ENCODE results near the gene KCNK3.
A peak's percentile ranks its signal among the peaks of the same experiment; 100 is the strongest.
"Not testable (repeated sequence)": the region's sequence is repeated elsewhere in the genome, so short reads cannot be mapped to it uniquely, and the experiment has no call there.

The KCNK3 gene

DNA sequence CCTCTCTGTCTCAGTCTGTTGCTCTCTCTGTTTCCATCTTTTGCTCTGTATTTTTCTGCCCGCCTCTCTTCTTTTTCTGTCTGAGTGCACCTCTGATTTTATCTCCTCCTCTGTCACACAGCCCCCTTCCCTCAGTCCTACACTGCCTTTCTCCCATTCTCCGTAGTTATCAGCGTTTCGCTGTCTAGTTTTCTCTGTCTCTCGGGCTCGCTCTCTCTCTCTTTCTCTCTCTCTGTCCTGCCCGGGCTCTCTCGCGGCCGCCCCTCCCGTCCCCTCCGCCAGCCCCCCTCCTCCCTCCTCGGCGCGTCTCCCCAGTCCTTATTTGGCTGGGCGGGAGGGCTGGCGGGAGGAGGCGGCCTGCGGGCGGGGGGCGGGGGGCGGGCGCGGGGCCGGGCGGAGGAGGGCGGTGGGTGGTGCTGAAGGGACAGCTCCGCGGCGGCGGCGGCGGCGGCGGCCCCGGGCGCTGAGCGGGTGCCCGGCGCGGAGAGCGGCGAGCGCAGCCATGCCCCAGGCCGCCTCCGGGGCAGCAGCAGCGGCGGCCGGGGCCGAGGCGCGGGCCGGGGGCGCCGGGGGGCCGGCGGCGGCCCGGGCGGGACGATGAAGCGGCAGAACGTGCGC is at the start of gene KCNK3:
Gene KCNK3, plus strand, starts transcription at position 444 of the 618 bp plus-strand sequence. Its CDS starts 154 bp downstream, at position 598.
- DNase-seq (ENCODE audit: low spot score), result peak; percentile 22

GRCh38 chr2:26644188-26644835 is 48.2 kb upstream of the KCNK3 start:
- no peak for DNase-seq (ENCODE audit: low spot score)

- DNase-seq (ENCODE audit: low spot score), result no peak
Observed at GRCh38 chr2:26645762-26646161, 46.8 kb upstream of the KCNK3 start.

DNA sequence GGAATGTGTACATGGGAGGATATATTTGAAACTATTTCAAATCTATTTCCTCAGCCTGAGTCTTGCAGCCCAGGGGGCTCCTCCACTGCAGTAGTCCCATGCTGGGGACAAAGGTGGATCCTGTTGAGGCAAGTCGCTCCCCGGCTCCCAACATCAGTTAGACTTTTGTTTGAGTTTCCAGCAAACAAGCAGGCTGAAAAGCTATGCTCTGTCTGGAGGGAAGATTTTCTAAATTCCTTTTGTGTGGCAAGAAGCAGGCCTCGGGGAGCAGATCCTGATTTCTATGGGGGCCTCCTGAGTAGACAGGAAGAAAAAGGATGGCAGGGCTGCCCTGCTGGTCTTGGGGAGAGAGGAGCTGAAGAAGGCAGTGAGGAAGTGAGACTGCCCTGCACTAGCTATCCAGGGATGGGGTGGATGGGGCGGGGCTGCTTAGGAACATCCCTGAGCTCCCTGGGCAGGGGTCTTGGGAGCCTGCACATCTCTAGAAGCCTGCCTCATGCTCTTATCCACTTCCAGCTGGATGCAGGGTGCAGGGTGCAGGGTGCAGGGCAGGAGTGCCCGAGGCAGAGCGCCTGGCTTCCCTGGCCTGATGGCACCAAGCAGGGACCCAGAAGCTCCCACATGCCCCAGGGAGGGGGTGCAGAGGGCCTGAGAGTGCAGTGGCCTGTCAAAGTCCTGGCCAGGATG is 45.4 kb upstream of the KCNK3 start:
- no peak for DNase-seq (ENCODE audit: low spot score)

DNA sequence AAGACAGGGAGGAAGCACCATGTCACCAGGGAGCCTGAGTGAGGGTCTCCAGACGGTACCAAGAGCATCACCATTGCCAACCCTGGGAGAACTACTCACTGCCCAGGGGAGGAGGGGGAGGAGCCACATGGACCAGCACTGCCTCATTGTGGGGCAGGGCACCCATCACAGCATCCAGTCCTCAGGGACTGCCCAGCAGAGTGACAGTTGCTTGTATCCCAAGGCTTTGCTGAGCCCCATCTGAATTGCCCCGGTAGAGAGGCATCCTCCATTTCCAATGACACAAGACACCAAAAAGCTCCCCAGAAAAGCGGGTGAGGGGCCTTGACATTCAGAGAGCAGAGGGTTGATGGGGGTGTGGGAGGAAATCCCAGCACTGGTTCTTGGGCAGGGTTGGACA is 44.5 kb upstream of the KCNK3 start:
- DNase-seq (ENCODE audit: low spot score), result no peak

DNA sequence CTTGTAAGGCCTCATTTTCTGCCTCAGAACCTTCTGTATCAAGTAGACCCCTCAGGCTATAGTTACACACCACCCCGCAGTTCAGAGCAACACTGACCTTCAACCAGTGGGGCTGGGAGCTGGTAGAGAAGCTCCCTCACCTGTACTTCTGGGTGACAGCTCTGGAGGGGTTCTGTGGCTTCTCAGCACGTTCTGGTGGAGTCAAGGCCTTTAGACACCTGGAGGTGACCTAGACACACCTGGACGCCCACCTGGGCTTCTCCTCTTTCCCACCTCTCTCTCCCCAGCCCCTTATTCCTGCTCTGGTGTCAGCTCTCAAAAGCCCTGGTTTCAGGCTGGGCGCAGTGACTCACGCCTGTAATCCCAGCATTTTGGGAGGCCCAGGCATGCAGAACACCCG is 44.0 kb upstream of the KCNK3 start:
- no peak for DNase-seq (ENCODE audit: low spot score)

- no peak for DNase-seq (ENCODE audit: low spot score)
Observed at GRCh38 chr2:26649322-26649721, 43.2 kb upstream of the KCNK3 start.

GRCh38 chr2:26649992-26650712 is 42.4 kb upstream of the KCNK3 start:
- DNase-seq (ENCODE audit: low spot score), result no peak

DNA sequence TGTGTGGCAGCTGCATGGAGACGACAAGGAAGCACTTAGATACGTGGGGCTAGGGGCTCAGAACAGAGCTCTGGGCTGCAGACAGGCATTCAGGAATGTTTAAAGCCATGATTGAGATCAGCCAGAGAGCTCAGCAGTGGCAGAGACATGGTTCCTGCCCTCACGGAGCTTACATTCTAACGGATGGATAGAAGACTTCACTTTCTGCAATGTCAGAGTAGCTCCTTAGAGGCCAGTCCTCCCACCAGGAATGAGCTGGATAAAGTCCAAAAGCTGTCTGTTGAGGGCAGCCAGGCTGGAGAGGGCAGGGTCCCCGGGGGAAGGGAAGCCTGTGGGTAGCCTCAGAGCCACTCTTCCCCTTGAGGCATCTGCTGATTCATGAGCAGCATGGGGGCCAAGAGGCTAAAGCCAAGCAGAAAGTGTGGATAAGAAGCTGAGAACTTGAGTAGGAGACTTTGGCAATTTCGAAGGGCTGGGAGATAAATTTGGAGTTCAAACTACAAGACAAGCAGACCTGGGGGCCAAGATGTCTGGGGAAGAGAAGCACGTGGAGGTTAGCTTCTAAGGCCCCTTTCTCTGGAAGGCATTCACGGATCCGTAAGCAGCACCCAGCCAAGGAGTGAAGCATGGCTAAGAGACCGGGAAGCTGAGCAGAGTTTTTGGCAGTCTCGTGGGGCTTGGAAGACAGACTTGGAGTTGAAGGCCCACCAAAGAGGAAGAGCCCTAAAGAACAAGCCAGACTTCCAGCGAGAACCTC is 41.6 kb upstream of the KCNK3 start:
- DNase-seq (ENCODE audit: low spot score), result no peak

DNA sequence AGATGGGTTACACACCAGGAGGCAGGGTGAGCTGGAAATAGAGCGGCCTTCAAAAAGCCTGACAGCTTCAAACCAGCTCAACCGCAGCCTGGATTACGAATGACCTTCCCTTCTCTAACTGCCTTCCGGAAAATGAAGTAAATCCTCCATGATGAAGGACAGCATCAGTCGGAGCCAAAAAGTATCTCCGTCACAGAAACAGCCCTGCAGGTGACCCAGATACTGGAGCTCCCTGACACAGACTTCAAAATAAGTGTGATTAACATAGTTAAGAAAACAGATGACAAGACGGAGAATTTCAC is 41.1 kb upstream of the KCNK3 start:
- no peak for DNase-seq (ENCODE audit: low spot score)

GRCh38 chr2:26651799-26652198 is 40.7 kb upstream of the KCNK3 start:
- no peak for DNase-seq (ENCODE audit: low spot score)

DNA sequence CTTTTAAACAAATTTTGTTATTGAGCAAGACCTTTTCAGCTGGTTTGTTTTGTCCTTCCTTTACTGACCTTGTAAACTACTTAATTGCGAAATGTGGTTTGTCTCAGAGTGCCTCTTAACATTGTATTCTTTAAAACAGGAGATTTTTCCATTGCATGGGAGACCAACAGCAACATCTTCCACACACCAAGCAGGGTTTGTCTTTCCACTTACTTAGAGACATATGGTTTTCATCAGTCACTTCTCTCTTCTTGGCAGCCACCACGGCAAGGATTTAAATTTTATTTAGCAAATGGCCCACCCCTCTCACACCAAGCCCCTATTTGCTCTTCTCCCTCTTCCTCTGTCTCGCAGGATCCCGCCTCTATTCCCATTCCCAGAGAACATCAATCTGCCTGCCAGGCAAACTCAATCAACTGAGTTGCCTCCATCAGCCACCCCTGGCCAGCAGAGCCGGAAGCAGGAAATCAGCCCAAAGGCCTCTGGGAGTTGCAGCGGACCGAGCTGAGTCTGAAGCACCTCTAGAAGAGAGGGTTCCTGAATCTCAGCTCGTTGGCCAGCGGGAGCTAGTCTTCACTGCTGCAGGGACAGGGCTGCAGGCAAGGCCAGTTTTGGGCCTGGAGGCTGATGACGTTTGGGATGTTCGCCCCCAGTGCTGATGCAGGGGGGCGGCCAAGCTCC is 40.0 kb upstream of the KCNK3 start:
- DNase-seq (ENCODE audit: low spot score), result no peak

DNA sequence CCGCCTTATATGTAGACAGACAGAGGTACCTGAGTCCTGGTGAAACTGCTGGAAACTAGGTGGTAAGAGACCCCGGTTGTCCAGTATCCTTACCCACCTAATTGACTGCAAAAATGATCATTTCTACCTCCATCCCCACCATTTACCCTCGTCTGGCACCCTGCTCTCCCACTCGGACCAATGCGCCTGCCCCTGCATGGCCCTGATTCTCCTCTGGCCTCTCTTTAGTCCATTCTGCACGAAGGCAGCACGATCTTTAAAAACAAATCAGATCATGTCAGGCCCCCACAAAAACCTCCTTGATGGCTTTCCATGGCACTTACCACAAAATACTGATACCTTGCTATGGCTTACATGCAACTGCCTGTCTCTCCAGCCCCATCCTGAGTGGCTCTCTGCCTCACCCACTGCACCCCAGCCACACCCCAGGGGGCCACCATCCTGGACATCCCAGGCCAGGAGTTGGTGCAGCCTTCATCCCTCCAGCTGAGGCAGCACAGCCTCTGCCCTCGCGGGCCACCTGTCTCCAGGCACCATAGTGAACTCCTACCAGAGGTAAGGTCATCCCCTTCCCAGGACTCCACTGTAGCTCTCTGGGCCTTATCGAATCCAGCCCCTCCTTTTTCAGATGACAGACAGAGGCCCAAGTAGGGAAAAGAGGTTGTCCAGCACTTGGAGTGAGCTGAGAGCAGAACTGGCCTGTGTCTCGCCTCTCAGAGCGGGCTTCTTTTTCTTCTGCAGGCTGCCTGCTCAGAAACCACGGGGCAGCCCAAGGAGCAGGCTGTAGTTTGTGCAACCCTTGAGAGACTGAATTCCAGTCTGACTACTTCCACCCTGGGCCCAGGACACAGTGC is 39.1 kb upstream of the KCNK3 start:
- no peak for DNase-seq (ENCODE audit: low spot score)

DNA sequence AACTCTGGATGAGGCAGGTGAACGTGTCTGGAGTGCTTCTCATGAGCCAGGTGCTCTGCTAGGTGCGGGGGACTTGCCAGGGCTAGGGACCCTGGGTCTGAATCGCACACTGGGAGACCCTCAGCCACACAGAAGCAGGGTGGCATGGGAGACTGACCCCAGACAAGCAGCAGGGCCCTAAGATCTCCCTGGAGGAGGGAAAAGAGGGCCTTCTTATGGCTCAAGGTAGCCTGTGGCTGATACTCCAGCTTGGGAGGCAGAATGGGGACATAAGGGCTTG is 38.5 kb upstream of the KCNK3 start:
- DNase-seq (ENCODE audit: low spot score), result no peak

- DNase-seq (ENCODE audit: low spot score), result not testable (repeated sequence)
Observed at GRCh38 chr2:26655120-26655519, 37.4 kb upstream of the KCNK3 start.

DNA sequence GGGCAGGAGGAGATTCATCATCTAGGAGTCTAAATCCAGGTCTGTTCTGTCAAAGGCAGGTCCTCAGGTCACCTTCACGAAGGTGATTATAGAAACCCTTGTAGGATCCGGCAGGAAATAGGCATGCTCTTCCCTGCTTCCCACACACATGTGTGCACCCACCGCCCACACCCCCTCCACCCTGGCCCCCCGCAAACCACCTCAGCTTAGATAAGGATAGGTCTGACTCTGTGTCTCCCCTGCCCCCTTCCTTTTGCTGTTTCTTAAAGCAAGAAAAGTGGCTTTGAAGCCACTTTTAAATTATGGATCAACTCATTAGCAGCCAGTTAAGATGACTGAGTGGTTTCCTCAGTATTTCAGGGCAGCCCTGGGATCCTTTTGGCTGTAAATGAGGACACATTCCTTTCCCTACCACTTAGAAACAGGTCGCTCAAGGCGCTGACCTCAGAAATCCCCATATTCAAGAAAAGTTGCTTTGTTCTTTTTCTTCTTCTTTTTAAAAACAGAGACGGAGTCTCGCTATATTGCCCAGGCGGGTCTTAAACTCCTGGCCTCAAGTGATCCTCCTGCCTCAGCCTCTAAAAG is 36.8 kb upstream of the KCNK3 start:
- no peak for DNase-seq (ENCODE audit: low spot score)

DNA sequence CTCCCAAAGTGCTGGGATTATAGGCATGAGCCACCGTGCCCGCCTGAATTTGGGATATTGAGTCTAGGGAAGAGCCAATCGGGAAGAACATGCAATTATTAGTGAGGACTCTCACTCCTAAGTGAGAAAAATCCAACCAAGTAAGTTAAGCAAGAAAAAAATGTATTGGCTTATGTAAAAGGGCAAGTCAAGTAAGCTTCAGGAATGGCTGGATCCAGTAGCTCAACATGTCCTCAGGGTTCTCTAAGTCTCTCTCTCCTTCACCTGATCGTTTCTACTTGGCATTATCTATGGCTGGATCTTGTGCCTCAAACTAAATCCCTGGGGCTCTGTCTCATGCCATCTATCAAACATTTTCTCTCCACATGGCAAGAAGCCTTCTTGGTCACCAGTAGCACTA is 35.3 kb upstream of the KCNK3 start:
- DNase-seq (ENCODE audit: low spot score), result no peak

DNA sequence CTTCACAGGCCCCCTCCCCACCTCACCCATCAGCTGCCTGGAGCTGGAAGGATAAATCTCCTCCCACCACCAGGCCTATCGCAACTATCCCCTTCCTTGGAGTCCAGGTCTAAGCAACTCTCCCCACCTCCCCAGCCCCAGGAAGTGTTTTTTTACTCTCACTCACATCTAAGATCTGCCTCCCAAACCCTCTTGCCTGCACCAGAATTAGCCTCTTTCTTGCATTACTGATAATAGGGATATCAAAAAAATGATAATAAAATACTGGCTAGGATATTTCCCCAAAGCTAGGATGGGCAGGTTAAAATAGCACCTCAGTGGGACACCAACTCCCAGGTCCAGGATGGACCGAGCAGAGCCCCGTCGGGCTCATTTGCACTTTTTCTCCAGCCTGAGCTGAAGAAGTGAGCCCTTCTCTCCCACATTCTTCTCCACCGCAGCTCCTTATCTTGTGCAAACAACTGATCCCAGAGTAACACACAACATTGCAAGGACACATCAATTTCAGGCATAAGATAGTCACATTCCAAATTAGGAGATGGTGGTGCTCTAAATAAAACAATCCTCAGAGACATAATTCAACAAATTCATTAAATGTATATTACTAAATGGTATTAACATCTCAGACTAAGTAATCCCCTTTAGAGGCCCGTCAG is 33.7 kb upstream of the KCNK3 start:
- no peak for DNase-seq (ENCODE audit: low spot score)

DNA sequence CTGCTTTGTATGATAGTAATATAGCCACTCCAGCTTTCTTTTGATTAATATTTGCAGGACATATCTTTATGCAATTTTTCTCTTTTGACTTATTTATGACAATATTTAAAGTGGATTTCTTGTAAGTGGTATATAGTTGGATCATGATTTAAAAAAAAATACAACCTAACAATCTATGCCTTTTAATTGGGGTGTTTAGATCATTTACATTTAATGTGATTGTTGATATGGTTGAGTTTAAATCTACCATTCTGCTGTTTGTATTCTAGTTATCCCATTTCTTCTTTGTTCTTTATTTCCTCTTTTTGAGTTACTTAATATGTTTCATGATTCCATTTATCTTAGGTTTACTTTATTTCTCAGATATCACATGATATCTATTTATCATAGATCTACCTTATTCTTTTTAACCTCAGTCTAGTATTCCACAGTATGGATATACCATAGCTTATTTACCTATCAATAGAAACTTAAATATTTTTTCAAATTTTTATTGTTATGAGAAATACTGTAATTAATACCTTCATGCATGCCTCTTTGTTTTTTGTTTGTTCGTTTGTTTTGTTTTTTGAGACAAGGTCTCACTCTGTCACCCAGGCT is 32.1 kb upstream of the KCNK3 start:
- no peak for DNase-seq (ENCODE audit: low spot score)

DNA sequence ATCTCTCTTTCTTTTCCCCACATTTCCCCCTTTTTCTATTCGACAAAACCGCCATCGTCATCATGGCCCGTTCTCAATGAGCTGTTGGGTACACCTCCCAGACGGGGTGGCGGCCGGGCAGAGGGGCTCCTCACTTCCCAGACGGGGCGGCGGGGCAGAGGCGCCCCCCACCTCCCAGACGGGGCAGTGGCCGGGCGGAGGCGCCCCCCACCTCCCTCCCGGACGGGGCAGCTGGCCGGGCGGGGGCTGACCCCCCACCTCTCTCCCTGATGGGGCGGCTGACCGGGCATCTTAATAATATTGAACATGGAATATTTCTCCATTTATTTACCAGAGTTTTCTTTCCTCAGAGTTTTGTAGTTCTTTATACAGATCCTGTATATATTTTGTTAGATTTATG is 27.2 kb upstream of the KCNK3 start:
- not testable (repeated sequence) for DNase-seq (ENCODE audit: low spot score)

All from globus pallidus (tissue), 1 donor.